CD14-positive monocyte (primary cell): ENCODE results near the gene TMEM14B. TPM values are rescaled to one million over a fixed set of nuclear protein-coding genes. Genes with fewer than 3 reads are reported as not detected.

Source experiments
- DNase-seq, 3 donors: peaks; one replicate each; pipeline ENCODE4 v3.0.0-alpha.2; 2011 to 2022
- H2AFZ ChIP-seq: 2 replicates; pipeline ENCODE4 v1.6.0; 2012; ENCODE audit warnings: mild to moderate bottlenecking, low read depth, low read length, inconsistent platforms; ENCODE audit not compliant: insufficient read depth, poor library complexity, severe bottlenecking
- H3K27ac ChIP-seq, 2 donors: 1 replicate in 1 of 2; 2 replicates in 1 of 2; pipeline ENCODE4 v1.5.1; 2012 to 2013; ENCODE audit warnings: low read length in 2 of 2, control low read depth in 1 of 2, inconsistent platforms in 1 of 2, low read depth in 1 of 2, mild to moderate bottlenecking in 1 of 2
- H3K27me3 ChIP-seq, 2 donors: one replicate each; pipeline versions ENCODE4 v1.6.0 to v1.6.1; 2011 to 2013; ENCODE audit warnings: low read length in 2 of 2; ENCODE audit not compliant: control insufficient read depth in 2 of 2, insufficient read depth in 2 of 2
- H3K36me3 ChIP-seq, 2 donors: replicated peaks in 1 of 2; 1 replicate in 1 of 2; 2 replicates in 1 of 2; pipeline versions ENCODE4 v1.5.1 to v1.6.1; 2012 to 2013; ENCODE audit warnings: low read length in 2 of 2, control low read depth in 1 of 2, inconsistent platforms in 1 of 2, mild to moderate bottlenecking in 1 of 2; ENCODE audit not compliant: insufficient read depth in 2 of 2, control insufficient read depth in 1 of 2
- H3K4me1 ChIP-seq, 2 donors: 1 replicate in 1 of 2; 2 replicates in 1 of 2; pipeline versions ENCODE4 v1.5.1 to v1.6.1; 2012 to 2013; ENCODE audit warnings: low read length in 2 of 2, control low read depth in 1 of 2, inconsistent platforms in 1 of 2, mild to moderate bottlenecking in 1 of 2, moderate library complexity in 1 of 2; ENCODE audit not compliant: insufficient read depth in 2 of 2, control insufficient read depth in 1 of 2
- H3K4me2 ChIP-seq: replicated peaks from 2 replicates; pipeline ENCODE3; 2012; ENCODE audit warnings: low read length, moderate library complexity, mild to moderate bottlenecking; ENCODE audit not compliant: poor library complexity, severe bottlenecking; ENCODE audit errors: extremely low read depth
- H3K4me3 ChIP-seq, 3 experiments: fragments of 200-600 bp in 1 of 3; sonication (generic) in 1 of 3; replicated peaks in 1 of 3; 1 replicate in 2 of 3; 2 replicates in 1 of 3; pipeline ENCODE4 v1.5.1; 2011 to 2013; ENCODE audit warnings: low read length in 3 of 3, mild to moderate bottlenecking in 3 of 3, control low read depth in 2 of 3, low read depth in 2 of 3, inconsistent platforms in 1 of 3, moderate library complexity in 1 of 3
- H3K79me2 ChIP-seq: 2 replicates; pipeline ENCODE4 v1.6.0; 2012; ENCODE audit warnings: mild to moderate bottlenecking, control low read depth, inconsistent platforms, low read length, moderate library complexity; ENCODE audit not compliant: insufficient read depth
- H3K9ac ChIP-seq: 2 replicates; pipeline ENCODE4 v1.6.0; 2017; ENCODE audit warnings: low read length, mild to moderate bottlenecking; ENCODE audit not compliant: insufficient read depth, poor library complexity, severe bottlenecking
- H3K9me3 ChIP-seq, 2 donors: replicated peaks in 1 of 2; 1 replicate in 1 of 2; 2 replicates in 1 of 2; pipeline versions ENCODE4 v1.5.1 to v1.6.1; 2012 to 2013; ENCODE audit warnings: low read length in 2 of 2, control low read depth in 1 of 2; ENCODE audit not compliant: control insufficient read depth in 1 of 2, insufficient read depth in 1 of 2
- H4K20me1 ChIP-seq: 2 replicates; pipeline ENCODE4 v1.6.0; 2012; ENCODE audit warnings: mild to moderate bottlenecking, low read length, control low read depth, moderate library complexity; ENCODE audit not compliant: insufficient read depth
- H3K27ac Mint-ChIP-seq, 7 donors: one replicate each; pipeline ENCODE4 v1.8.0; 2020; ENCODE audit warnings: mild to moderate bottlenecking in 7 of 7, mixed read lengths in 7 of 7, moderate library complexity in 6 of 7, inconsistent platforms in 2 of 7
- H3K27me3 Mint-ChIP-seq, 3 donors: one replicate each; pipeline ENCODE4 v1.8.0; 2021 to 2022; ENCODE audit warnings: low read depth in 3 of 3, mild to moderate bottlenecking in 3 of 3, mixed read lengths in 3 of 3, moderate library complexity in 3 of 3, inconsistent platforms in 1 of 3
- H3K36me3 Mint-ChIP-seq, 2 donors: one replicate each; pipeline ENCODE4 v1.8.0; 2020; ENCODE audit warnings: mixed read lengths in 2 of 2, inconsistent platforms in 1 of 2, mild to moderate bottlenecking in 1 of 2
- H3K4me1 Mint-ChIP-seq: one replicate; pipeline ENCODE4 v1.8.0; 2020; ENCODE audit warnings: mild to moderate bottlenecking, mixed read lengths
- H3K4me3 Mint-ChIP-seq, 2 donors: one replicate each; pipeline ENCODE4 v1.8.0; 2020; ENCODE audit warnings: mild to moderate bottlenecking in 2 of 2, mixed read lengths in 2 of 2, moderate library complexity in 1 of 2
- H3K9me3 Mint-ChIP-seq, 7 donors: one replicate each; pipeline ENCODE4 v1.8.0; 2020 to 2022; ENCODE audit warnings: mixed read lengths in 7 of 7, mild to moderate bottlenecking in 6 of 7, moderate library complexity in 6 of 7, inconsistent platforms in 2 of 7
- CTCF ChIP-seq: fragments of 200-600 bp; IDR thresholded peaks from one replicate; pipeline ENCODE4 v1.8.0; 2022; ENCODE audit warnings: antibody characterized with exemption, mild to moderate bottlenecking
- whole genome bisulfite sequencing: methylation state at CpG from one replicate; pipeline ENCODE4 v1.1.5; 2013; ENCODE audit warnings: missing lambda C conversion rate; ENCODE audit not compliant: insufficient coverage; 5-methylcytosine and 5-hydroxymethylcytosine counted together
- intact Hi-C, 2 donors: fragments of 100-400 bp; cut with micrococcal nuclease; formaldehyde crosslinking; loops; one replicate each; pipeline versions ENCODE4 v1.15.0 to v1.15.1; 2023
- polyA plus RNA-seq, 3 donors: library from polyadenylated mRNA; depleted of rRNA in 1 of 3; unstranded in 2 of 3; stranded (reverse) in 1 of 3; fragments of 300-500 nt in 2 of 3; fragments of >200 nt in 1 of 3; fragmentation: Illumina TruSeq in 2 of 3; gene quantifications; 1 replicate in 2 of 3; 2 replicates in 1 of 3; pipeline ENCODE4 v1.2.3, GENCODE V29; 2012 to 2021

The TMEM14B gene
- polyA plus RNA-seq, 3 donors, result 38.8 to 185 (median 141) TPM

- H3K4me1 Mint-ChIP-seq, result peaks cover 37% of the 10 kb centered on the region
- H3K27ac ChIP-seq, result peak overlapping the region in 1 of 2 donors; percentile 68
Measured at GRCh38 chr6:10719296-10719963, 28.2 kb upstream of the TMEM14B start.

DNA sequence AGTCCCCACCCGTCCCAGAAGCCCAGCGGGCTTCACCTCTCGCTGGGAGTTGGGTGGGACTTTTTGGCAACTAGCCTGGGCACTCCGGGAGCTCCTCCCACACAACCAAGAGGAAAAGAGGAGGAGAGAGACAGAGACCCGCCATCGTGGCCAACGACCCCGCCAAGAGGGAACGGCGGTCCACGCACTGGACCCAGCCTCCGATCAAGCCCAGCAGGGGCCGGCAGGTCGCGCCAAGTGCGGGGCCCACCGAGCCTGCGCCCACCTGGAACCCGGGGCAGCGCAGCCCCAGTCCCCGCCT is 27.7 kb upstream of the TMEM14B start:
- Histone ChIP-seq H3K4me2 (peak overlapping the region; percentile 79), H3K4me3 (peak overlapping the region; percentile 47 to 76 (median 56)), H3K79me2 (peaks cover 15% of the 10 kb centered on the region), H3K4me1 (peaks cover 20 to 31% of the 10 kb centered on the region in 2 donors), H3K27me3 (no peaks in the 10 kb centered on the region), H3K27ac (peak overlapping the region in 1 of 2 donors; percentile 68), H4K20me1 (no peaks in the 10 kb centered on the region), H3K36me3 (no peaks in the 10 kb centered on the region), H2AFZ (peak overlapping the region; percentile 82), H3K9me3 (peaks cover 7 to 21% of the 10 kb centered on the region in 2 donors), H3K9ac (peak overlapping the region; percentile 64)
- no peaks in the 10 kb centered on the region for H3K27me3 Mint-ChIP-seq
- H3K27ac Mint-ChIP-seq, result peak overlapping the region in 4 of 7 donors; percentile 37 to 70 (median 58)
- H3K36me3 Mint-ChIP-seq, result peaks cover 2 to 3% of the 10 kb centered on the region in 2 donors
- TF ChIP-seq CTCF, result no peak
- DNase-seq, result no peak
- H3K4me1 Mint-ChIP-seq, result peaks cover 39% of the 10 kb centered on the region
- WGBS, result 36% methylated on average over 10 of the region's 21 CpGs
- H3K9me3 Mint-ChIP-seq, result peaks cover 14 to 26% (median 18%) of the 10 kb centered on the region in 7 donors
- intact Hi-C loops, result no loop called here
- peak overlapping the region; percentile 78 to 81 for H3K4me3 Mint-ChIP-seq

More at GRCh38 chr6:10719296-10719963, 28.2 kb upstream of the TMEM14B start:
- DNase-seq, result peak in 2 of 3 donors; percentile 12 to 14
- Histone ChIP-seq H3K79me2 (peaks cover 15% of the 10 kb centered on the region), H3K27me3 (no peaks in the 10 kb centered on the region), H3K4me3 (peak overlapping the region in 2 of 3 experiments; percentile 56 to 76), H3K36me3 (no peaks in the 10 kb centered on the region), H3K4me2 (peak overlapping the region; percentile 79), H3K4me1 (peaks cover 20 to 31% of the 10 kb centered on the region in 2 donors), H3K9ac (peak overlapping the region; percentile 64), H3K9me3 (peaks cover 7 to 21% of the 10 kb centered on the region in 2 donors), H2AFZ (peak overlapping the region; percentile 82), H4K20me1 (no peaks in the 10 kb centered on the region)
- Mint-ChIP-seq H3K27ac (peak overlapping the region in 3 of 7 donors; percentile 49 to 70 (median 68)), H3K27me3 (no peaks in the 10 kb centered on the region), H3K36me3 (peaks cover 0 to 2% of the 10 kb centered on the region in 2 donors), H3K9me3 (peaks cover 14 to 26% (median 18%) of the 10 kb centered on the region in 7 donors), H3K4me3 (peak overlapping the region; percentile 78 to 81)
- 88% methylated on average over 7 of the region's 8 CpGs for WGBS
- no peak for TF ChIP-seq CTCF
- intact Hi-C loops, result no loop called here
